HT1080 (cell line): ENCODE data around the gene CGB7. TPM values are rescaled to one million over a fixed set of nuclear protein-coding genes. Genes with fewer than 3 reads are reported as not detected.

Source experiments
- DNase-seq: peaks from one replicate; pipeline ENCODE4 v3.0.0-alpha.2; 2015; ENCODE audit warnings: low read depth
- polyA plus RNA-seq, 2 experiments: library from polyadenylated mRNA; depleted of rRNA; stranded (reverse); fragments of >200 nt; gene quantifications; 2 replicates each; pipeline ENCODE4 v1.2.3, GENCODE V29; 2015
- total RNA-seq: library from RNA; depleted of rRNA; stranded (reverse); fragments of >200 nt; shearing (Covaris generic); gene quantifications from 2 replicates; pipeline ENCODE4 v1.2.3, GENCODE V29; 2014; rRNA removed

Gene CGB7
- 0.10 and 0.61 TPM in 2 replicates for total RNA-seq
- polyA plus RNA-seq (2015; cell fraction: cytosol; rRNA removed): 2.0 and 2.3 TPM in 2 replicates
- polyA plus RNA-seq (2015; cell fraction: nucleus; rRNA removed): 6.1 and 7.6 TPM in 2 replicates

GRCh38 chr19:49057636-49058234 is at the start of gene CGB7:
Gene CGB7, minus strand, starts transcription at chr19:49057749. Its CDS starts 2,374 bp downstream, at chr19:49055375.
- peak; percentile 60 for DNase-seq

DNA sequence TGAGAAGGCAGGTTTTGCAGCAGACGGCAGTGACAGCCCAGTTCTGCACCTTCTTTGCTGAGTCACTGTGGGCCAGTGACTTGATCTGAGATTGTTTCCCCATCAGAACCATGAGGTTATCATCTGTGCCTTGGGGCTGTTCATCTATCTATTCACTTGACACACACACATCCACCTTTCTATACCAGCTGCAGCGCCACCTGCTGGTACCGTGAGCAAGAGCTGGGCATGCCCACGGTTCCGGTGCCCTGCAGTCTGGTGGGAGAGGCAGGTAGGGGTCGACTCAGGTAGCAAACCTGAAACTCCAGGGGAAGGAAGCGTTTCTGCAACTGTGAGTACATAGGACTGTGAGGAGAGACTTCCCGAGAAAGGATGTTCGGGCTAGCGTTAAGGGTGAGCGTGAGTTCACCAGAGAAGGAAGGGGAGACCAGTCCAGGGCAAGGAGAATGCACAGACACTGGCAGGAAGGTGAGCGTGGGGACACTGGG is 49.1 kb upstream of the CGB7 start:
- peak; percentile 39 for DNase-seq

DNA sequence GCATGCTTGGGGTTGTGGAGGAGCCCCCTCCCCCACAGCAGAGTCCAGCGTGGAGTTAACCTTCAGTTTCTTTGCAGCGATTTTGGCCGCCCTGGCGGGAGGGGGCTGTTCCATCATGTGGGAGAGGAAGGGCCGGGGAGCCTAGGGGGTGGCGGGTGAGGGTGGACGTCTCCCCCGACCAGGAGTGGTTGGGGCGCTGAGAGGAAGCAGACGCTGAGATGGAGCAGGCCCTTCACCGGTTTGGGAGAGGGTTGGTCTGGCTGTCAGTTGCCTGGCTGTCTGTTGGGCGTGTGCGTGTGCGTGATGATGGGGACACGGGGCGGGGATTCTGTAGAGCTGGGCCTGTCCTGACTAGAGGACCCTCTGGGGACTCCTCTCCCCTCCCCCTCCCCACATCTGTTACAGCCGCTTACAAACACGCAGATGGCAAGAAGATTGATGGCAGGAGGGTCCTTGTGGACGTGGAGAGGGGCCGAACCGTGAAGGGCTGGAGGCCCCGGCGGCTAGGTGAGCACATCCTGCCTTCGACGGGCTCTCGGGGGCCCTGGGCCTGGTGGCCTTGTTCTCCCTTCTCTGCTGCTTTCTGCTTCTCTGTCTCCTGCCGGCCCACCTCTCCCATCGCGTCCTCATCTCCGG is 46.8 kb upstream of the CGB7 start:
- no peak for DNase-seq

DNA sequence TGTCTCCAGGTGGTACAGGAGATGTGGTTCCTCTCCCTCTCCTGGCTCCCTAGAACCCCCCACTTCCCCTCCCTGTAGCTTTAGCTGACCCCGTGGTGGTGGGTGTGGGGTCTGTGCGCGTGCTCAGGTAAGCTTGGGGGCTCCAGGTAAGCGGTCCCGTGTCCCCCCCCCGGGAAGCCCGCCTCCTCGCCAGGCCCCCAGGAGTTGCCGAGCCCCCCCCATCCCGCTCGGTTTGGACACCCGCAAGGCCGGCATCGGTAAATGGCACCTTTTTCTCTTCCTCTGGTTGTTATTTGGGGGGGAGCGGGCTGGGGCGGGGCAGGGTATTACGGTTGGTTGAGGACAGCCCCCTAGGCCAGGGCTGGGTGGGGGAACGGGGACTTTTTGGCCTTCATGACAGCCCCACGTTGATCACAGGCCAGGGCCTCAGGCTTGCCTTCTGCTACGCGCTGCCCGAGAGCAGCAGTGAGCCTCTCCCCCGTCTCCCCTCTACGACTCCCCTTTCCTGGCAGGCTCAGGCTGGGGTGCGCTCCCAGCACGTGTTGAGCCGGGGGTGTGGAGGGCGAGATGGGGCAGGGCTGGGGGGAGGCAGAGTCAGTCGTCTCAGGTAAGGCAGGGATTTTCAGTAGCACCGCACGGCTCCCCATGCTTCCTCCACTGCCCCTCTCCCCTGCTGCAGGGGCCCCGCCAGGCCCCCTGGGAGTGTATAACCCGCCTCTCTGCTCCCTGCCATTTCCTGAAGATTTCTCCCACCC is 46.0 kb upstream of the CGB7 start:
- no peak for DNase-seq

DNA sequence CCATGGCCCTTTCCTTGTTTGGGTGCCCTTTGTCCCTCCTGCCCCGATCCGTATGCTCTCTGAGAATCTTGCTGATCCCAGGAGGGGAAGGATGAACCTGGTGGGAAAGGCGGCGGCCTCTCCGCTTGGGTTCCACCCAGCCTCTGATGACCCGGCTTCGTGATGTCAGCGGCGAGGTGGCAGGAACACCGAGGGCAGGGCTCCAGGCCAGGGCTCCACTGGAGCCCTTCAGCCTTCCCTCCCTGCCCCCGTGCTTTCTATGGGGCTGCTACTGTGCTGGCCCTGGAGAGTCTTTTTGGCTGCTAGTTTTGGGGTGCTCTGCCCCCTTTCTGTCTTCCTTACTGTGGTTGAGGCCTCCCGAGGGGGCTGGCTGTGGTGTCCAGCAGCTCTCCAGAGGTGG is 44.8 kb upstream of the CGB7 start:
- DNase-seq: no peak

GRCh38 chr19:49101160-49101559 is 43.6 kb upstream of the CGB7 start:
- no peak for DNase-seq

- DNase-seq: no peak
These were observed 41.2 kb upstream of the CGB7 start for GRCh38 chr19:49098795-49099194.

DNA sequence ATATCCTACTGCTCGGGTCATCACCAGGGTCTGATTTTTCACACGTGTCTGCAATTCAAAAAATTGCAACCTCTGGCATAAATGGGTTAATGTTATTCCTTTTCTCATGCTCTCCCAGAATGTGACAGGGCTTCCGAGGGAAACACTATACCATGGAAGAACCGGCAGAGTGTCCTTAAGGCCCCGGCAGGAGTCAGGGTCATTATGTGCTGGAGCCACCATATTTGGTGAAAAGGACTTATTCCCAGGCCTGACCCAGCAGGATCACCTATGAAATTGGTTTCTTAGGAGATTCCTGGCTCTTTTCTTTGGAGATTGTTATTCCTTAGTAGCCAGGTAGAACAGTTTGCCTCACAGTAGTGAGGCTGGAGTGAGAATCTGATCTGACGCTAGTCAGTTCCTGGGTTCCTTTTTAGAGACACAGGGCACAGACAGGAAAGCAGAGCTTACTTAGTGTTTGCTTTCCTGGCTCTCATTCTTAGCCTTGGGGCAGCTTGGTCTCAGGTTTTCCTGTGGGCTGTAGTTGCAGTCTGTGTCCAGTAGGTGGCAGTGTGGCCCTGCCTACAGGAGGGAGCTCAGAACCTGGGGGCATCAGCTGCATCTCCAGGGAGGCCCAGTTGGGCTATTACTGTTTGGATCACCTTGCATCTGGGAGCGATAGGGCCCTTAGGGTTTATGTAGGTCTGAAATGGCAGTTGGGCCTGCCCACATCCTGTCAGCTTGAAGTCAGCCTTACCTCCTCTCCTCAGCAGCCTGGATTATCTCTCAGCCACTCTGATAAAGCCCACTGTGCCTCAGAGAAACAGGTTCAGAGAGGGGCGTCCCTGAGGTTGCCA is 40.1 kb upstream of the CGB7 start:
- DNase-seq: peak; percentile 76

DNA sequence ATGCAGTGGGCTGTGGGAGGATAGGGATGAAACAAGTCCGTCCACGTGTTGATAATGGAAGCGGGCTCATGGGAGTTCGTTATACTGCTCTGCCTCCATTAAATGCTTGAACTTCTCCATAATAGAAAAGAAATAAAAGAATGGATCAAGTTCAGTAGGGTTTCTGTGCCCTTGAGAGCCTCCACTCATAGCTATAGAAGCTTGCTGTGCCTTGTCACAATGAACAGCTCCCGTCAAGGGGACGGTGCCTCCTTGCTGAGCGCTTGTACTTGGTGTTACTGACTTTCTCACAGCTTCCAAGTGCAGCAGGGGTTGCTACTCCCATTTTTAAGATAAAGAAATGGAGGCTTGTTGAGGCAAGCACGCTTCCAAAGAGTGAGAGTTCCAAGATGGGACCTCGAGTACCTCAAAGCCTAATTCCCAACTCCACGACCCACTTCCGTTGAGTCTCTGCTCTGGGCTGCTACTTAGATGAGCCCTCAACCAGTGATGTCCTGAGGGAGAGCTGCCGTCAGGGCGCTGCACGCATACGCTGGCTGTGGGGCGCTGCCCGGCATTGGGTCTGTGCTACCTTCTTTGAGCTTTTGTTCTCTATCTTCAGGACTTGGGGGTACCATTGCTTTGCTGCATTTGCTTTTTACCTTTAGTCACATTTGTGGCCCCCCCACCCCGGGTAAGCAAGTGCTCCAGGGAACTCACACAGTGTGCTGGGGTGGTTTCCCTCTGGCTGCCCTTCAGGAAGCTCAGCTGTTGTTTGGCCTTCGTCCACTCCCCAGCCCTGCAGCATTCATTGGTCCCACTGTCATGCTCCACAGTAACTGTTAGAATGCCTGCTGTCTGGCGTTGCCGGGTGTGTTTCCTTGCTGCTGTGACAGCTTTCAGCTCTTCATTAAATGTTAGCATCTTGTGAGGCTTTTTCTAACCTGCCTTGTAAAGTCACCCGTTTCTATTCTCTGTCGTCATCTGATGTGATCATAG is 37.2 kb upstream of the CGB7 start:
- DNase-seq: no peak

GRCh38 chr19:49092686-49093085 is 35.1 kb upstream of the CGB7 start:
- DNase-seq: no peak

GRCh38 chr19:49091391-49092038 is 34.0 kb upstream of the CGB7 start:
- no peak for DNase-seq

- DNase-seq: no peak
These were observed 28.7 kb upstream of the CGB7 start for GRCh38 chr19:49086296-49086695.

- DNase-seq: no peak
These were observed 28.3 kb upstream of the CGB7 start for GRCh38 chr19:49085868-49086232.

GRCh38 chr19:49085020-49085867 is 27.7 kb upstream of the CGB7 start, which contains the start of gene SNRNP70:
Gene SNRNP70, plus strand, starts transcription at chr19:49085451. Its CDS starts 964 bp downstream, at chr19:49086415.
- peak; percentile 99 for DNase-seq

- no peak for DNase-seq
These were observed 26.9 kb upstream of the CGB7 start for GRCh38 chr19:49084206-49085019.

- no peak for DNase-seq
These were observed 23.7 kb upstream of the CGB7 start for GRCh38 chr19:49081273-49081672.

- no peak for DNase-seq
These were observed 22.8 kb upstream of the CGB7 start for GRCh38 chr19:49080392-49080791.

- DNase-seq: peak; percentile 51
These were observed 17.3 kb upstream of the CGB7 start for GRCh38 chr19:49074869-49075268.
